ENCODE measurements around the gene CAMTA1.
"Not testable (repeated sequence)": the region's sequence is repeated elsewhere in the genome, so short reads cannot be mapped to it uniquely, and the experiment has no call there.

Gene CAMTA1

GRCh38 chr1:7356079-7356478, 570.8 kb downstream of the CAMTA1 start:
- no peak for DNase-seq

DNA sequence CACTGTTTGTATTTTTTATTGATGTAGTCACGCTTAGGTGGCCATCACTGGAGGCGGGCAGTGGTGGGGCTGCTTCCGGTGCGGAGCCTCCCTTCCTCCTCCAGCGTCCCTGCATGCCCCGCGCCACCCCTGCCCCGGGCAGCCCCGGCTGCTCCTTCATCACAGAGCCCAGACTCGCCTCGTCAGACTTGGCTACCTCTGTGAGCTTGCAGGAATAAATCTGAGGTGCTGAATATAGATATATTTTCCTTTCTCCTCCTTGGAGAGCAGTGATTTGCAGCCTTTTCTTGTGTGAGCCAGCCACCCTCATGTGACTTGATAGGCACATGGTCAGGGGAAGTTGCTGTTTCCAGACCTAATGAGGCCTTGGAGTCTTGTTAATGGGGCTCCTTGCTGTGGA, 573.2 kb downstream of the CAMTA1 start:
- no peak for DNase-seq

DNA sequence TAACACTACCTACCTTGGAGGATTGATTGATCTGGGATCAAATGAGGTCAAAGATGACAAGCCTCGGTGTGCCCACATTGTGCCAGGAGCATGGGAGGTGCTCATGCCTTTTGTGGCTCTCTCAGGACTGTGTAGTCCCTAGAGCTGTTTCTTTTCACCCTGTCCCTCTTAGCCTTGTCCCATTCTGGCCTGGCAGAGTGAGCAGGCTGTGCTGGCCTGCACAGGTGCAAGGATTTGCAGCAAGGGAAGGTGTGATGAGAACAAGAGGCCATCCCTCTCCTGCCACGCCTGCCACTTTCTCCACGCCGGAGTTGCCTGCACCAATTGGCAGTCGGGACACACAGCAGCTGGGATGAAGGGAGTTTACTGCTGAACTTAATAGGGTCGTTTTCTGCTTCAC, 575.3 kb downstream of the CAMTA1 start:
- DNase-seq, result no peak

DNA sequence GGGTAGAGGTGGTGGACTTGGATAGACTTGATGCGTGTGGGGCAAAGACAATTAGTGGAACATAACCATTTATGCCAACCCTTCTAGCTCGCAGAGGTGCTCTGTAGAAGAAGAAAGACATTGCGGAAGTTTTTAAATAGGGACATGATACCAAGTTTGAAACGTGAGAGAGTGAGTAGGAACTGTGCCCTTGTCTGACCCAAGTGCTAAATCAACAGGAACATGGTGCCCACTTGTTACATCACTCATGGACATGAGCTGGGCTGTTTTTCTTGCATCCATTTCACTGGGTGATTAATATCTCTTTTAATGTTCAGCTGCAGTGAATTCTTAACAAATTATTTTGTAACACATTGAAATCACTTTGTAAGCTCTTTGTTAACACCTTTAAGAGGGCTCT, 577.7 kb downstream of the CAMTA1 start:
- no peak for DNase-seq

GRCh38 chr1:7363450-7363849, 578.2 kb downstream of the CAMTA1 start:
- no peak for DNase-seq

- DNase-seq, result no peak
These were observed 580.5 kb downstream of the CAMTA1 start for GRCh38 chr1:7365706-7366105.

- DNase-seq, result no peak
These were observed 581.2 kb downstream of the CAMTA1 start for GRCh38 chr1:7366286-7366954.

GRCh38 chr1:7366955-7367665, 581.9 kb downstream of the CAMTA1 start:
- DNase-seq, result no peak

DNA sequence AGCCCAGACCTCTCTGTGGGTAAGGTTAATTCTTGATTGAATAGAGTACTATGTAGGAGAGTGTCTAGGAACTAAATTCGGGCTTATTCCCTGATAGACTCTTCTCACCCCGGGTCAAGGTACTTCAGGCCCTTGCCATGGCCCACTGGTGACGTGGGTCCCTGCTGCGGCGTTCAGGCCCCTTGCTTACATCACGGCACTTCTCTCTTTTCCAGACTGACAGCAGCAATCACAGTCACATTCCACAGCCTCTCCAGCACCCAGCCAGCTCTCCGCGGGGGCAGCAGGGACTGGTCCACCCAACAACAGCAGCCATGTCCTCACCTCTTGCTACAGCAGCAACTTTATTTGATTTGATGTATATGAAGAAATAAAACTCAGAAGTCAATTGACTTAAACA, 584.6 kb downstream of the CAMTA1 start:
- no peak for DNase-seq

GRCh38 chr1:7371926-7372325, 586.7 kb downstream of the CAMTA1 start:
- no peak for DNase-seq

DNA sequence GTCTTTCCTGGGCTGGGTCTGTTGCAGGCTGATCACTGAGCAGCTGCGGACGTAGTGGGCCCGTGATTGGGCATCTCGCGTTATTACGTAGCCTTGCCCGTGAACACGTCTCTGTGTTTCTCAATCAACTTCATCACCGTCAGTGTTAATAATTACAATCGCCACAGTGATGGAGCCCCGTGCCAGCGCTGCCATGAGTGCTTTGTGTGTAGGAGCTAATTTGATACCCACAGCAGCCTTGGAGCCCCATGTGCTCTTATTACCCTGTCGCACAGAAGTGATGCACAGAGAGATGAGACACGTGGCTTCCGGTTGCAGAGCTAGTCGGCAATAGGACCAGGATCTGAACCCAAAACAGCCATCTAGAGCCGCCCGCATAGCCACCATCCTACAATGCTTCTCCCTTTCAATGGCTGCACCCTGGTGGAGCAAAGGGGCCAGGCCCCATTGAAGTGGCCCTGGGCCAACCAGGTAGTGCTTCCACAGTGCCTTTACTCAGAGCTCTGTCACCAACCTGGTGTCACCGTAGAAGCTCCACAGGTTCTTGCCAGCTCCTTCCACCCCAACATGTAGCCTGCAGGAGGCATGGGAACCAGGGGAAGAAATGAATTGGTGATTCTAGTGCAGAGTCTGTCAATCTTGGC, 587.3 kb downstream of the CAMTA1 start:
- no peak for DNase-seq

- DNase-seq, result no peak
These were observed 588.0 kb downstream of the CAMTA1 start for GRCh38 chr1:7373251-7373650.

DNA sequence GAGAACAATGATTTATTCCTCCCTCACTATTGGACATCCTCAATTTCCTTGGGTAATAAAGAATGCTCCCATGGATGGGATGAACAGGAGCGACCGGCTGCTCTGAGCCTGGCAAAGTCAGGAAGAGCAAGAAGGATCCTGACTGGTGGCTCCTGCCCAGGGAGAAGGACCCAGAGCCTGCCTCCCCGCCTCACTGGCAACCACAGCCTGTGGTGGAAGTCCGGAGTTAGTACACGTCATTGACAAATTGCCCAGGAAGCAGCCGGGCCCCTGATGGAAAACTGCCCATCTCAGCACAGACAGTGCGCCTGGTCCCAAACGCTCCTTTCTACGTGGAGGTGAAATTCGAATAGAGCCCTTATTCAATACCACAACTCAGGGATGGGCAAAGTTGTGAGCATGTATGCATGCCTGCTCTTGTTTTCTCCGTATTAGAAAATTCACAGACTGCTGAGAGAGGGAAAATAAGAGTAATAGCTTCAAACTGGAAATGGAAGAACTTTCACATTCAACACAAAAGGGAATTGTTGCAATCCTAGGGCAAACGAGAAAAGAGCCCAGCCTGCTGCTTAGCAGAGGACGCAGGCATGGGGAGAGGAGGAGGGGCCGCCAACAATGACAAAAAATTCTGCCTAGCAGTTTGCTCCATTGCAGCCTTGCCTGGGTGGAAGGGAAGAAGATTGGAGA, 588.8 kb downstream of the CAMTA1 start:
- DNase-seq, result no peak

DNA sequence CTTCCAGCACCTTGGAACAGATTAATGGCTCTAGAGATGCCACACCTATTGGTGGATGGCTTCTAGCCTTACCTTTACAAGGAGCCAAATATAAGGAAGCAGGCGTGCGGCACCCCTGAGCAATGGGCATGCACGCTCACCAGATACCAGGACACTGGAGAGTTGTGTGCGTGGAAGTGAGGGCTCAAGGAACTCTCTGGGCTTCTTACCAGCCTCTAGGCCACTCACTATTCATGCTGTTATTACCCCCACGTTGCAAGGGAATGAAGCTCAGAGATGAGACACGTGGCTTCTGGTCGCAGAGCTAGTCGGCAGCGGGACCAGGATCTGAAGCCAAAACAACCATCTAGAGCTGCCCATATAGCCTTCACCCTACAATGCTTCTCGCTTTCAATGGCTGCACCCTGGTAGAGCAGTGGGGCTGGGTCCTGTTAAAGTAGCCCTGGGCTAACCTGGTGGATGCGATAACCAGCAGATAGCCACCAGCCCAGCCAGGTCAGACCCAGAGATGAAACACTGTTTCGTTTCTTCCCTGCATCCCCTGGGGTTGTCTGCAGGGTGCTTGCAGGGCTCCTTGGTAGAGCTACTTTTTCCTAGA, 589.4 kb downstream of the CAMTA1 start:
- no peak for DNase-seq

- no peak for DNase-seq
These were observed 590.1 kb downstream of the CAMTA1 start for GRCh38 chr1:7375329-7375728.

- DNase-seq, result no peak
These were observed 590.8 kb downstream of the CAMTA1 start for GRCh38 chr1:7375781-7376660.

- no peak for DNase-seq
These were observed 591.4 kb downstream of the CAMTA1 start for GRCh38 chr1:7376676-7377075.

DNA sequence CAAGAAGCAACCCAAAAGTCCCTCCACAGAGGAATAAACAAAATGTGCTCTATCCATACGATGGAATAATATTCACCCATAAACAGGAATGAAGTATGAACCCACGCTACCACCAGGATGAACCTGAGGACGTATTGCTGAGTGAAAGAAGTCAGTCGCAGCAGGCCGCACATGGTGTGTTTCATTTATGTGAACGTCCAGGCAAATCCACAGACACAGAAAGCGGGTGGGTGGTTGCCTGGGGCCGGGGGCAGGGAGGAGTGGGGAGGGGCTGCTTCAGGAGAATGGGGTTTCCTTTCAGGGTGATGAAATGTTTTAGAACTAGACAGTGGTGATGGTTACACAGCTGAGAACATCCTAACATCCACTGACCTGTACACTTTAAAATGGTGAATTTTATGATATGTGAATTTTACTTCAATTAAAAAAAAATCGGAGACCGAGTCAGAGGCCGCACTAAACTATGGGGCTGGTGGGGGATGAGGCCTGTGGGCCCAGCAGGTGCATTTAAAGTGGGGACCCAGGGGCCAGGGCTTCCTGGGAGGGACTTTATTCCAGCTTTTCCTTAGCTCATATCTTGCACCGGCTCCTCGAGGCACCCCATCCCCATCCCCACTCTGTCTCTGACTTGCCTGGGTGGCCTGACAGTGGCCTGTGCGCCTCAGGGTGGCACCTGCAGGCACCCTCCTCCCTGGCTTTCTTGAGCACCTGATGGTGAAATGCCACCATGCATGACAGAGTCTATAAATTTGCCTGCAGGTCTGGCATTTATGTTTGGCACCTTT, 593.3 kb downstream of the CAMTA1 start:
- no peak for DNase-seq

- no peak for DNase-seq
These were observed 594.3 kb downstream of the CAMTA1 start for GRCh38 chr1:7379441-7379971.

DNA sequence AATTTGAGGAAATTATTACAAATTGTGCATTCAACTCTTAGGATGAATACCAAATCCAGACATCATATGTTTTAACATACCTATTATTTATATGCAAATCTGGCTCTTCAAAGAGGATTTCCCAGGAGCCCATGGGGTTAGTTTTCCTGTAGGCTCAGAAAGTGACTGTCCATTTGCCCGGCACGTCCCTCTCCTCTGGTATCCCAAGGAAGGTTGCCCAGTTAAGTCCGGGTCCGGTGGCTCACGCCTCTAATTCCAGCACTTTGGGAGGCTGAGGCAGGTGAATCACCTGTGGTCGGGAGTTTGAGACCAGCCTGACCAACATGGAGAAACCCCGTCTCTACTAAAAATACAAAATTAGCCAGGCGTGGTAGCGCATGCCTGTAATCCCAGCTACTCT, 594.8 kb downstream of the CAMTA1 start:
- not testable (repeated sequence) for DNase-seq

DNA sequence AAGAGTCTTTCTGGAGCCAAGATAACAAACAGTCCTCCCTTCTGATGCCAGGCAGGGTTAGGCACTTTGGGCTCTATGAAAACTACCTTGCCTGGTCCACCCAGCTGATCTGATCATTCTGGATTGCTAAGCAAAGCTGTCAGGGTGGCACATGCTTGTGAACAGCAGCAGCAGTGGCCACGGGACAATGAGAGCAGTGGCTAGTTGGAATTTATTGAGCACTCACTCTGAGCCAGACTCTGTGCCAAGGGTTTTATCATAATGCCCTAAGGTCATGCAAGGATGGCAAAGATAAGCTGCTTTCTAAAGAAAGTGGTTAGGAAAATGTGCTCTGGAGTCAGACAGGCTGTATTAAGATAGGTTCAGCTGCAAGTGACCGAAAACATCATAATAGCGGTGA, 595.5 kb downstream of the CAMTA1 start:
- DNase-seq, result no peak

All from suppressor macrophage (primary cell).